ENCODE measurements around the gene USH2A.

The USH2A gene

DNA sequence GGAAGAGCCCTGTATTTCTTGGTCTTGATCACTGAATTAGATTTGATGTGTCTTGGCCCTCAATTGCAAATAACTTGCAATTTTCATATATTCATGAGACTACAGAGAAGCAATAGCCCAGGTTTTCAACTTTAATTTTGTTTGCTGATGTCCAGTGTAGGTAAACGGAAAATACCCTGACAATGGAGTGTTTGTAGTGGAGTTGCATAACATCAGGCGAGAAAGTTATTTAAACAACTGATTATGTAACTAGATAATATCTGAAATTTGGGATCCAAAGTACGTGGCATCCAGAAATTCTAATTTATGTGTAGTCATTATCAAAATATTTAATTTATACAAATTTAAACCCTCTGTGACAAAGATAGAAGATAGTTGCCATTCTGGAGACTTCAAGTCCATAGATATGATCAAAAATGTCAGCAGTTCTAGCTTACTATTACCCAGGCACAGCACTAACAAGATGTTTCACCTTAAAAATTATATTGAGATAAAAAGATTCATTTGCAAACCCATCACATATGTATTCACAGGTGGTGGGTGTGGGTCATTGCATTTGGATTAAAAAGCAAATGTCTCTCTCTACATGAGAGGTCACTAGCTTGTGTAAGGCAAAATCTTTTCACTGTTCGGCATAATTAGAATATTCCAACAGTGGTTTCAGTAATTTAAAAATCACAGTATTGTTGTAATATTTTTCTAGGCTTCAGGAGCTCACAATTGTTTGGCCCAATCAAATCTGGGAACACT, 705.4 kb downstream of the USH2A start:
- Mint-ChIP-seq H3K27me3 (peaks cover 1% of the 10 kb centered on the region), H3K36me3 (no peaks in the 10 kb centered on the region), H3K9me3 (peaks cover 1% of the 10 kb centered on the region), H3K27ac (no peak overlapping the region), H3K4me1 (no peaks in the 10 kb centered on the region), H3K4me3 (no peak overlapping the region)
- no peak for ATAC-seq (ENCODE audit: low read depth)
- no peak for DNase-seq (ENCODE audit: low spot score in 2 of 2)

DNA sequence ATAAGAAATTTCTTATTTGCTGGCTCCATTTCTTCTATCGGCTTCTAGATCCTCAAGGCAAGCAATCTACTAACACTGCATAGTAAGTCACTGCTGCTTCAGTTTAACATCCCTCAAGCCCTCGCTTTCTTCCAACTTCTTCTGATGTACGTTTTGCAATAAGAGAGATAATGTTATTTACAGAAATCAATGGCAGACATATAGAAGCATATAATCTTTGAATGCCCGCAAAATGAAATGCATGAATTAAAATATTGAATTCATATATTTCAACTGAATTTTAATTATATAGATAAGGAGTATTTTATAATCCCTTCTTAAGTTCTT, 712.4 kb downstream of the USH2A start:
- H3K27ac Mint-ChIP-seq, result no peak overlapping the region
- H3K27me3 Mint-ChIP-seq, result peaks cover 3% of the 10 kb centered on the region

GRCh38 chr1:215710036-215710898, 713.0 kb downstream of the USH2A start:
- Mint-ChIP-seq H3K36me3 (no peaks in the 10 kb centered on the region), H3K4me1 (no peaks in the 10 kb centered on the region), H3K9me3 (no peaks in the 10 kb centered on the region), H3K27me3 (peaks cover 3% of the 10 kb centered on the region), H3K4me3 (no peak overlapping the region), H3K27ac (no peak overlapping the region)
- ATAC-seq (ENCODE audit: low read depth) (no peak), DNase-seq (ENCODE audit: low spot score in 2 of 2) (no peak)

More for the DNA sequence above, 712.4 kb downstream of the USH2A start:
- no peak for ATAC-seq (ENCODE audit: low read depth)
- Mint-ChIP-seq H3K36me3 (no peaks in the 10 kb centered on the region), H3K4me3 (no peak overlapping the region), H3K9me3 (no peaks in the 10 kb centered on the region), H3K4me1 (no peaks in the 10 kb centered on the region)
- no peak for DNase-seq (ENCODE audit: low spot score in 2 of 2)

DNA sequence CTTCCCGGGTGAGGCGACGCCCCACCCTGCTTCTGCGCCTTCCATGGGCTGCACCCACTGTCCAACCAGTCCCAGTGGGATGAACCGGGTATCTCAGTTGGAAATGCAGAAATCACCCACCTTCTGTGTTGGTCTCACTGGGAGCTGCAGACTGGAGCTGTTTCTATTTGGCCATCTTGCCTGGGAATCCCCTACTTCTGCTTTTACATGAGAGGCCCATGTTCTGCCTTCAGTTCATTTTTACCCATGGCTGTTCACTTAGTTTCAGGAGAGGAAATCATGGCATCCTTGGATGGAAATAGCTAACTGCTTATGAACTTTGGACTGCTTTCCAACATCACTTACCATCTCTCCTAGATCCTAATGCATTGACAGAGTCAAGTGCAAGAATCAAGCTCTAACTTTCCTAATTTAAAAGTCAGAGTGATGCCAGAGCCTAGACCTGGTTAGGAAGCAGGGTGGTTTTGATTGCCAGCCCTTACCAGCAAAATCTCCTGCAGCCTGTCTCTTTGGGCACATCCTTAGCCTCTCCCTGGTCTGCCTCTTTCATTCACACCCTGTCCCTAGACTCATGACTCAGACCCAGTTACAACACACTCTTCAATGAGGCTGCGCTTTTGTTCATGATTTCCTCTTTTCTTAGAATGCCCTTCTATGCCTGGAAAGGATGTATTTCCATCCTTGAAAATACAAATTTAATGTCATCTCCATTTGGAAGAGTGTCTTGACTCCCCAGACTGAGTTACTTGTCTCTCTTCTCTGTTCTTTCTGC, 719.0 kb downstream of the USH2A start:
- Mint-ChIP-seq H3K4me1 (no peaks in the 10 kb centered on the region), H3K27ac (no peak overlapping the region), H3K27me3 (peaks cover 4% of the 10 kb centered on the region), H3K36me3 (no peaks in the 10 kb centered on the region), H3K4me3 (no peak overlapping the region), H3K9me3 (peaks cover 8% of the 10 kb centered on the region)
- DNase-seq (ENCODE audit: low spot score in 2 of 2), result no peak
- ATAC-seq (ENCODE audit: low read depth), result no peak

- Mint-ChIP-seq H3K4me1 (no peaks in the 10 kb centered on the region), H3K27me3 (no peaks in the 10 kb centered on the region), H3K36me3 (no peaks in the 10 kb centered on the region), H3K9me3 (no peaks in the 10 kb centered on the region), H3K4me3 (no peak overlapping the region), H3K27ac (no peak overlapping the region)
- DNase-seq (ENCODE audit: low spot score in 2 of 2) (no peak), ATAC-seq (ENCODE audit: low read depth) (no peak)
These were observed 741.0 kb downstream of the USH2A start for GRCh38 chr1:215682232-215682631.

GRCh38 chr1:215681041-215681440, 742.2 kb downstream of the USH2A start:
- DNase-seq (ENCODE audit: low spot score in 2 of 2) (no peak), ATAC-seq (ENCODE audit: low read depth) (no peak)
- Mint-ChIP-seq H3K9me3 (no peaks in the 10 kb centered on the region), H3K27ac (no peak overlapping the region), H3K4me1 (no peaks in the 10 kb centered on the region), H3K36me3 (no peaks in the 10 kb centered on the region), H3K27me3 (no peaks in the 10 kb centered on the region), H3K4me3 (no peak overlapping the region)

DNA sequence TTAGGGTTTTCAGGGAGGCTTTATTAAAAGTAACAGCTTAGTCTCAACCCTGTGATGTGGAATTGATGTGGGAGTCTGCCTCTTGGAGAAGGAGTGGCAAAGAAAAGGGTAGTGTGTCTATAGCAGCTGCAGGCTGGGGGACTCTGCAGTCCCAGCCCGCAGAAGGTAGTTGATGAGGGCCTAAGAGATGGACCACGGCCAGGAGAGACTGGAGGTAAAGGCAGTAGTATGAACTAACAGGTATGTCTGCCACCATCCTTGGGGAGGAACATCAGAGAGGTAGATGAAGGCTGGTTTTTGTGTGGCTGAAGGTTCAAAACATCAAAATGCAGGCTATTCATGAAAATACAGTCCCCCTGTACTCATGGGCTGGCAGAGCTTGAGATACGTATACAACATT, 744.0 kb downstream of the USH2A start:
- Mint-ChIP-seq H3K36me3 (no peaks in the 10 kb centered on the region), H3K4me3 (no peak overlapping the region), H3K4me1 (no peaks in the 10 kb centered on the region), H3K27ac (no peak overlapping the region), H3K27me3 (no peaks in the 10 kb centered on the region), H3K9me3 (no peaks in the 10 kb centered on the region)
- no peak for DNase-seq (ENCODE audit: low spot score in 2 of 2)
- ATAC-seq (ENCODE audit: low read depth), result no peak

- DNase-seq (ENCODE audit: low spot score in 2 of 2), result no peak
- Mint-ChIP-seq H3K4me3 (no peak overlapping the region), H3K4me1 (no peaks in the 10 kb centered on the region), H3K27me3 (no peaks in the 10 kb centered on the region), H3K36me3 (no peaks in the 10 kb centered on the region), H3K27ac (no peak overlapping the region), H3K9me3 (peaks cover 2% of the 10 kb centered on the region)
- no peak for ATAC-seq (ENCODE audit: low read depth)
These were observed 746.1 kb downstream of the USH2A start for GRCh38 chr1:215677112-215677511.

DNA sequence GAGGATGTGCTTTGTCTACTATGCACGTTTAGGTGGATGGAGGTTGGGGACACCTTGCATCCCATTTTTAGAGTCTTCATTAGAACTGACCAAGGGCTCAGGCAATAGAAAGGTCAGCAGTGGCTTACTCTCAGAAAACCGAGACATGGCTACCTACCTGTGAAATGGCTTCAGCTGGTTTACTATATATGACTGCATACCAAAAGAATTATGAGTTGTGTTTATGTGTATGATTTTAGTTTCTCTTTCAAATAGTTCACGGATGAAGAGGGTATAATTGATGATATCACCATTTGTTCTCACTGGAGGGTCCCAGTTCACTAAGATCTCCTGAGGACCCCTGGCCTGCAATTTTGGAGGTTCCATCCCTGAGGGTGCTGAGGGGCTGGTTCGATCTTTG, 749.3 kb downstream of the USH2A start:
- Mint-ChIP-seq H3K27me3 (no peaks in the 10 kb centered on the region), H3K27ac (no peak overlapping the region)

GRCh38 chr1:215672482-215672881, 750.8 kb downstream of the USH2A start:
- no peak for ATAC-seq (ENCODE audit: low read depth)
- H3K9me3 Mint-ChIP-seq, result peaks cover 3% of the 10 kb centered on the region
- no peaks in the 10 kb centered on the region for H3K36me3 Mint-ChIP-seq
- H3K27me3 Mint-ChIP-seq, result no peaks in the 10 kb centered on the region
- H3K4me3 Mint-ChIP-seq, result no peak overlapping the region
- H3K27ac Mint-ChIP-seq, result no peak overlapping the region
- H3K4me1 Mint-ChIP-seq, result no peaks in the 10 kb centered on the region
- DNase-seq (ENCODE audit: low spot score in 2 of 2), result no peak

More for the DNA sequence above, 749.3 kb downstream of the USH2A start:
- no peak for DNase-seq (ENCODE audit: low spot score in 2 of 2)
- no peaks in the 10 kb centered on the region for H3K4me1 Mint-ChIP-seq
- ATAC-seq (ENCODE audit: low read depth), result no peak
- H3K36me3 Mint-ChIP-seq, result no peaks in the 10 kb centered on the region
- H3K9me3 Mint-ChIP-seq, result peaks cover 3% of the 10 kb centered on the region
- no peak overlapping the region for H3K4me3 Mint-ChIP-seq

- DNase-seq (ENCODE audit: low spot score in 2 of 2) (no peak), ATAC-seq (ENCODE audit: low read depth) (no peak)
- H3K4me3 Mint-ChIP-seq, result no peak overlapping the region
- peaks cover 3% of the 10 kb centered on the region for H3K9me3 Mint-ChIP-seq
- H3K36me3 Mint-ChIP-seq, result no peaks in the 10 kb centered on the region
- no peak overlapping the region for H3K27ac Mint-ChIP-seq
- H3K4me1 Mint-ChIP-seq, result no peaks in the 10 kb centered on the region
- no peaks in the 10 kb centered on the region for H3K27me3 Mint-ChIP-seq
These were observed 753.3 kb downstream of the USH2A start for GRCh38 chr1:215669806-215670491.

DNA sequence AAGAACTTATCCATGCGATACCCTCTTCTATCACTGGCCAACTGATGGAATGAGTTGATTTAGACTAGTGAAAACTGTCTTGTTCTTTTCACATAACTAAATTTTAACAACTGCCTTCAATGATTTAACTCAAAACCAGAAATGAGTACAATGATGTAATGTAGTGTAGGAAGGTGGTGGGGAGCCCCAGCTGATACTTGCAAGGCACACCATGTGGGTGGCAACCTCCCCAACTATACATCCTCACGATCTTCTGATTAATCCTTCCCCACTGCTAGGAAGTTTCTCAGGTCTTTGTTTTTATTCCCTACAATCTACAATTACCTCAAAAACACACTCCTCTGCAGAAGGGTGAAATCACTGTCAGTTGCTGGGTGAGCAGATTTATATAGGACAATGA, 755.5 kb downstream of the USH2A start:
- H3K27ac Mint-ChIP-seq, result no peak overlapping the region
- no peaks in the 10 kb centered on the region for H3K36me3 Mint-ChIP-seq
- DNase-seq (ENCODE audit: low spot score in 2 of 2), result no peak
- peaks cover 3% of the 10 kb centered on the region for H3K9me3 Mint-ChIP-seq
- H3K27me3 Mint-ChIP-seq, result no peaks in the 10 kb centered on the region
- no peak for ATAC-seq (ENCODE audit: low read depth)
- no peak overlapping the region for H3K4me3 Mint-ChIP-seq
- H3K4me1 Mint-ChIP-seq, result no peaks in the 10 kb centered on the region

GRCh38 chr1:215665215-215665614, 758.0 kb downstream of the USH2A start:
- no peaks in the 10 kb centered on the region for H3K4me1 Mint-ChIP-seq
- no peaks in the 10 kb centered on the region for H3K27me3 Mint-ChIP-seq
- H3K27ac Mint-ChIP-seq, result no peak overlapping the region
- DNase-seq (ENCODE audit: low spot score in 2 of 2), result no peak
- H3K36me3 Mint-ChIP-seq, result no peaks in the 10 kb centered on the region
- no peaks in the 10 kb centered on the region for H3K9me3 Mint-ChIP-seq
- H3K4me3 Mint-ChIP-seq, result no peak overlapping the region
- ATAC-seq (ENCODE audit: low read depth), result no peak

- ATAC-seq (ENCODE audit: low read depth) (no peak), DNase-seq (ENCODE audit: low spot score in 2 of 2) (no peak)
- no peaks in the 10 kb centered on the region for H3K9me3 Mint-ChIP-seq
- no peaks in the 10 kb centered on the region for H3K4me1 Mint-ChIP-seq
- H3K27me3 Mint-ChIP-seq, result no peaks in the 10 kb centered on the region
- no peaks in the 10 kb centered on the region for H3K36me3 Mint-ChIP-seq
- no peak overlapping the region for H3K4me3 Mint-ChIP-seq
- no peak overlapping the region for H3K27ac Mint-ChIP-seq
These were observed 762.2 kb downstream of the USH2A start for GRCh38 chr1:215661033-215661432.
